Measurements from ENCODE around the gene TET2. TPM values are rescaled to one million over a fixed set of nuclear protein-coding genes. Genes with fewer than 3 reads are reported as not detected.

TET2 gene
- total RNA-seq, 1 donor from 2014 or later, result 11.4 TPM

- no peaks in the 10 kb centered on the region for H3K9me3 Mint-ChIP-seq (ENCODE audit: unreplicated experiment)
- no peak for TF ChIP-seq CTCF (IDR thresholded peaks at IDR 0.05; ENCODE audit: unreplicated experiment)
- no peaks in the 10 kb centered on the region for H3K36me3 Mint-ChIP-seq (ENCODE audit: low read depth, unreplicated experiment)
- no peak for DNase-seq (ENCODE audit: low spot score)
- H3K4me3 Mint-ChIP-seq (ENCODE audit: unreplicated experiment), result no peak overlapping the region
- H3K4me1 Mint-ChIP-seq (ENCODE audit: unreplicated experiment), result peaks cover 4% of the 10 kb centered on the region
- H3K27ac Mint-ChIP-seq (ENCODE audit: unreplicated experiment), result no peak overlapping the region
- H3K27me3 Mint-ChIP-seq (ENCODE audit: unreplicated experiment), result no peaks in the 10 kb centered on the region
Measured at GRCh38 chr4:105246712-105247111, 100.0 kb downstream of the TET2 start.

DNA sequence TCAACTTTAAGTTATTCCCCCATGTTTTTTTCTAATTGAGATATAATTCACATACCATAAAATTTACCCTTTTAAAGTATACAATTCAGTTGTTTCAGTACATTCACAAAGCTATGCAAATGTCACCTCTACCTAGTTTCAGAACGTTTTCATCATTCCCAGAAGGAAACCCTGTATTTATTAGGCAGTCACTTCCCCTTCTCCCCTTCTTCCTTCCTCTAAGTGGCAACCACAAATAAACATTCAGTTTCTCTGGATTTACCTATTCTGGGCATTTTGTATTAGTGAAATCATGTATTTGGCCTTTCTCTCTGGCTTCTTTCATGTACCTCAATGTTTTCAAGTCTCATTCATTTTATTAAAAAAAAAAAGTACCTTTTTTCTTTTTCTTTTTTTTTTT is 101.9 kb downstream of the TET2 start:
- Mint-ChIP-seq H3K27me3 (ENCODE audit: unreplicated experiment) (no peaks in the 10 kb centered on the region), H3K9me3 (ENCODE audit: unreplicated experiment) (no peaks in the 10 kb centered on the region), H3K27ac (ENCODE audit: unreplicated experiment) (no peak overlapping the region), H3K4me1 (ENCODE audit: unreplicated experiment) (peaks cover 4% of the 10 kb centered on the region), H3K4me3 (ENCODE audit: unreplicated experiment) (no peak overlapping the region), H3K36me3 (ENCODE audit: low read depth, unreplicated experiment) (no peaks in the 10 kb centered on the region)
- no peak for TF ChIP-seq CTCF (IDR thresholded peaks at IDR 0.05; ENCODE audit: unreplicated experiment)
- no peak for DNase-seq (ENCODE audit: low spot score)

DNA sequence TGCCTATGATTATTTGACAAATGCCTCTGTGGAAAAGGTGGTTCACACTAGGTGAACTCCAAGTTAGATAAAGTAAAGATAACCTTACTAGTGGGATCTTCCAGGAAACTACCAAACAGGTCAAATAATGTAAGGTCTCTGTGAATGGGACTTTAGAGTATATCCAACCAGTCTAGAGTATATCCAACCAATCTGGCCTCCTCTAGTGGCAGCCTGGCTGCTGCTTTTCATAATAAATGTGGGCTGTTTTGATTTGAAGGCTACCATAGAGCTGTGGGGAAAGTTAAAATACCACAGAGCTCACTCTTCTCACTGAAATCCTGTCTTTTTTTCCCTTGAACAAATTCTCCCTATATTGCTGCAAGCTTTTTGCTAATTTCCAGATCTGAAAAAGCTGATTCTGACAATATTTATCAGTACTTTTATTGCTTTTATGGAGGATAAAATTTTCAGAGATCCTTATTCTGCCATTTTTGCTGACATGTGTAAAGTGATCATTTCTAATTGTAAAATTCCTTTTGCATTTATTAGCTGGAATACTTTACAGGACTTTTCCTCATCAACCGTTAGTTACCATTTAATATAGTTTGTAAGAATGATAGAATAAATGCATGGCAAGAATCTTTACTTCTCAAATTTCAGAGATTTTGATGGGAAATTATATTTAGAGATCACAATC is 111.3 kb downstream of the TET2 start:
- H3K27me3 Mint-ChIP-seq (ENCODE audit: unreplicated experiment), result no peaks in the 10 kb centered on the region
- H3K27ac Mint-ChIP-seq (ENCODE audit: unreplicated experiment), result no peak overlapping the region
- no peak for DNase-seq (ENCODE audit: low spot score)
- no peak overlapping the region for H3K4me3 Mint-ChIP-seq (ENCODE audit: unreplicated experiment)
- H3K4me1 Mint-ChIP-seq (ENCODE audit: unreplicated experiment), result no peaks in the 10 kb centered on the region
- H3K9me3 Mint-ChIP-seq (ENCODE audit: unreplicated experiment), result no peaks in the 10 kb centered on the region
- TF ChIP-seq CTCF (IDR thresholded peaks at IDR 0.05; ENCODE audit: unreplicated experiment), result no peak
- H3K36me3 Mint-ChIP-seq (ENCODE audit: low read depth, unreplicated experiment), result no peaks in the 10 kb centered on the region

DNA sequence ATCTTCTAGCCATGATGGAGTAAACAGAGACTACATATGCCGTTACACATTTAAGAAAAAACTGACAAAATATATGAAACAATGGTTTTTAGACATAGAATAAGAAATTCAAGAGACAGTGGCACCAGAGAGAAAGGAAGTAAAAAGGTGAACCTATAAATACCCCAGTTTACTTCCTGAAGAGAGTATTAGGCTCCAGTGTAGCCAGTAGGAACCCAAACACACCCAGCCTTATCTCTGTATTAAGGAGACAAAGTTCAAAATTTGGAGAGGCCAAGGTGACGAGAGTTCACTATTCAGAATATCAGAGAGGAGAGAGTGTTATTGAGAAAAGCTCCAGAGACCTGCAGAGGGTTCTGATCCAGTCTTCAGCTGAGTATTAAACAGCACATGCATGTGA is 119.0 kb downstream of the TET2 start:
- peaks cover 15% of the 10 kb centered on the region for H3K36me3 Mint-ChIP-seq (ENCODE audit: low read depth, unreplicated experiment)
- no peak for TF ChIP-seq CTCF (IDR thresholded peaks at IDR 0.05; ENCODE audit: unreplicated experiment)
- H3K27me3 Mint-ChIP-seq (ENCODE audit: unreplicated experiment), result no peaks in the 10 kb centered on the region
- H3K9me3 Mint-ChIP-seq (ENCODE audit: unreplicated experiment), result no peaks in the 10 kb centered on the region
- no peak overlapping the region for H3K4me3 Mint-ChIP-seq (ENCODE audit: unreplicated experiment)
- DNase-seq (ENCODE audit: low spot score), result no peak
- H3K4me1 Mint-ChIP-seq (ENCODE audit: unreplicated experiment), result no peaks in the 10 kb centered on the region
- H3K27ac Mint-ChIP-seq (ENCODE audit: unreplicated experiment), result no peak overlapping the region

GRCh38 chr4:105267280-105267679 is 120.6 kb downstream of the TET2 start:
- Mint-ChIP-seq H3K4me1 (ENCODE audit: unreplicated experiment) (no peaks in the 10 kb centered on the region), H3K27ac (ENCODE audit: unreplicated experiment) (no peak overlapping the region), H3K9me3 (ENCODE audit: unreplicated experiment) (no peaks in the 10 kb centered on the region), H3K36me3 (ENCODE audit: low read depth, unreplicated experiment) (peaks cover 21% of the 10 kb centered on the region), H3K27me3 (ENCODE audit: unreplicated experiment) (no peaks in the 10 kb centered on the region), H3K4me3 (ENCODE audit: unreplicated experiment) (no peak overlapping the region)
- no peak for DNase-seq (ENCODE audit: low spot score)
- no peak for TF ChIP-seq CTCF (IDR thresholded peaks at IDR 0.05; ENCODE audit: unreplicated experiment)
